GM18511 (cell line): ENCODE data around the gene GIMAP6.
"Not testable (repeated sequence)": the region's sequence is repeated elsewhere in the genome, so short reads cannot be mapped to it uniquely, and the experiment has no call there.

Experiments
- ATAC-seq: cut with Tn5 transposase; IDR thresholded peaks from one replicate; pipeline ENCODE4 v1.9.1; 2021; ENCODE audit warnings: mild to moderate bottlenecking, moderate library complexity; ENCODE audit not compliant: unreplicated experiment

The GIMAP6 gene

GRCh38 chr7:150631866-150632864 is at the start of gene GIMAP6:
Gene GIMAP6 (minus strand): TSS chr7:150632385. CDS start chr7:150630142, 2,243 bp downstream.
- ATAC-seq: peak; percentile 82

- ATAC-seq: not testable (repeated sequence)
These were observed 48.2 kb upstream of the GIMAP6 start for GRCh38 chr7:150680364-150680763.

DNA sequence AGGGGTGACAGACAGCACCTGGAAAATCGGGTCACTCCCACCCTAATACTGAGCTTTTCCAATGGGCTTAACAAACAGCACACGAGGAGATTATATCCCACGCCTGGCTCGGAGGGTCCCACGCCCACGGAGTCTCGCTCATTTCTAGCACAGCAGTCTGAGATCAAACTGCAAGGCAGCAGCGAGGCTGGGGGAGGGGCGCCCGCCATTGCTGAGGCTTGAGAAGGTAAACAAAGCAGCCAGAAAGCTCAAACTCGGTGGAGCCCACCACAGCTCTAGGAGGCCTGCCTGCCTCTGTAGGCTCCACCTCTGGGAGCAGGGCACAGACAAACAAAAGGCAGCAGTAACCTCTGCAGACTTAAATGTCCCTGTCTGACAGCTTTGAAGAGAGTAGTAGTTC is 46.4 kb upstream of the GIMAP6 start:
- not testable (repeated sequence) for ATAC-seq

- not testable (repeated sequence) for ATAC-seq
These were observed 44.7 kb upstream of the GIMAP6 start for GRCh38 chr7:150676854-150677253.

DNA sequence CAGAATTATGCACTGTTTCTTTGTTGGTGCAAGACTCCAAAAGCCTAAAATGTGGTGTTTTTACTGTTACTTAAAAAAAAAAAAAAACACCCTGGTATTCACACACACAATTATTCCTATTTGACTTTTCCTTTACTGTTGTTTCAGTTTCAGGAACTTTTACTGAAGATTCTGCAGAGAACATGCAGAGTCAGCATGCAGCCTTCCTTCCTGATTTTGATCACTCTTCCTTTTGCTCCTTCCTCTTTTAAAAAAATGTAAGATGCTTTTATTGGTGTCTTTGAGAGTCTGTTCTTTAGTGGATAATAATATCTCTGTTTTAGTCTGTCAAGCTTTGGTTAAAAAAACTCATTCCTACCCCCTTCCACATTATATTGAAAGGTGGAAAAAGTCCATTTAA is 44.1 kb upstream of the GIMAP6 start:
- ATAC-seq: not testable (repeated sequence)

- no peak for ATAC-seq
These were observed 43.5 kb upstream of the GIMAP6 start for GRCh38 chr7:150675714-150676113.

- not testable (repeated sequence) for ATAC-seq
These were observed 39.8 kb upstream of the GIMAP6 start for GRCh38 chr7:150671798-150672585.

DNA sequence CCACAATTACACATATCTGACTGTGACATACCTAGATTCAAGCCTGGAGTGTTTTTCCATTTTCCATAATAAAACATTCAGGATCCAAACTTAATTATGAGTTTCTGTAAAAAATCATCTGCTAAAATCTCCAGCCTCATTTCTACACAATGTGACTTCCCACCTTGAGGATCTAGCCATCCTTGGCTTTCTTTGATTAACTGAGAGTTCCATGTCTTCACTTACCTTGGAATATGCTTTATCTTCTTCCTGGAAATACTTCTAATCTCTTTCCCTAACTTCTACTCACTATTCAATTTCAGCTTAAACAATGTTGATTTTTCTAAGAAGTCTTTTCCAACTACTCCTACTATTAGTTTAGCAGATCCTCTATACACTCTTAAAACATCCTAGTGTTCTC is 36.8 kb upstream of the GIMAP6 start:
- ATAC-seq: no peak

GRCh38 chr7:150668472-150668911 is 36.3 kb upstream of the GIMAP6 start:
- ATAC-seq: peak; percentile 88

DNA sequence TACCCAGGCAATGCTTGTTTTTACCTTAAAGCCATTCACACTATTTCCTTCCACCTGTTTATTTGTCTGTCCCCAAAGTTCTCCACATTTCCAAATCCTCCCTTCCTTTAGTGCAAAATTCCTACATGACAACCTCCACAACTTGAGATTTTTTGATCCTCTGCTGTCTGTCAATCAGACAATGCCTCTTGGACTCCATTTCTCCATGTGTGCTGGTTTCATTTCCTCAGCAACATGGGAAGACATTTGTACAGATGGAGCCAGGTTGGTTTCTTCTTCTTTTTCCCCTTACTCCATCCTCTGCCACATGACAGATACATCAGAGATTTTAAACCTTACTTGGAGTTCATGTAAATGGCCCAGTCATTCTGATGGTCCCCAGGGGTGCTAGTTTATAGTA is 34.2 kb upstream of the GIMAP6 start:
- ATAC-seq: no peak

GRCh38 chr7:150665896-150666295 is 33.7 kb upstream of the GIMAP6 start:
- ATAC-seq: no peak

DNA sequence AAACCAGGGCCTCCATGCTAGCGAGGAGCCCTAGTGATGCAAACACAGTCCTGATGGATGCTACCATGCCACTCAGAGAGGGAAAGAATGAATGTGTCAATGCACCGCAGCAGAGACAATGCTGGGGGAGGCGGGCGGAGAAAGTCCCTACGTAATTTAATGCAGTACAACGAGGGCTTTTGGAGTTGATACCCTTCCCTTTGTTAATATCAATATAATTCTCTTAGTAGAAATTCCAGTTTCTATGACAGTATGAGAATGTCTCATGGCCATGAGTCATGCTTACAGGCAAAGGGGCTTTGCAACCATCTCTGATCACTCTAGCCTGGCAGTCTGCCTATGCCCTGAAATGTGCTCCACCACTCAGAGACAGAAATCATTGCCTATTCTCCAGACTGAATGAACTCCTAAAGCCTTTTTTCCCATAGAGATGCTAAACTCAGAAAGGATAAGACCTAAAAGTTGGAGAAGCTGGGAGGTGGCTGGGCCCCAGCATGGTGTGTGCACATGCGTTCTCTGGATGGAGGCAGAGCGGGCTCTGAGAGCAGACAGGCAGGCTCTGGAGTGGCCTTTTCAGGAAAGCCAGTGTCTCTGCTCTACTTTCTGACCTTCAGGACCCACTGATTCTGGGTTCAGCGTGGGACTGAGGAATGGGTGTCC is 33.0 kb upstream of the GIMAP6 start:
- ATAC-seq: no peak

DNA sequence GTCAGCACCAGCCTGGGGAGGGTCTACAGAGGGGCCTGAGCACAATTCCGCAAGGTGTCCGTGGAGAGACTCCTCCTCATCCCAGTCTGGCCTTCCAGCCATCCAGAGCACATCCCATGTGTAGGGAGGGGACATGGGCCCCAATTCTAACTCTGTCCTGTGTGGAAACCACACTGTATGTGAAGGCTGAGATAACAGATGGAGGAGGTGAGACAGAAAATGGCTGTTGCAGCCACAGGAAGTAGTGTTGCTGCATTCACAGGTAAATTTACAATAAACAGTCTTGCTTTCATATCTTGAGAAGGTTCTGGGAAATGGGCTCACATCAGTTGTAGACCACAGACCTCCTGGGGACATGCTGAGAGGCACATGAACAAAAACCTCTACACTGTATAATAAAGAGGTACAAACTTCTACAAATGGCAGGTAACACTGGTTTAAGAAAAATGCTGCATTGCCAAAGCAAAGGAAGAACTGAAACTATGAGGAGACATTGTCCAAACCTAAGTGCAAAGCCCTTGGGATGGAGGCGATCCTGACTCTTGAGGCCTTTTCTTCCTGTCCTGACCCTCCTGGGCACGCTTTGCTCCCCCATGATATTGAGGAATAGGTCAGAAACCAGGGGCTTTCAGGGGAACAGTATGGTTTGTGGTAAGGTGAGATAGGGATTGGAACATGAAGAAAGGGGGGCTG is 31.8 kb upstream of the GIMAP6 start:
- ATAC-seq: no peak

GRCh38 chr7:150662821-150663220 is 30.6 kb upstream of the GIMAP6 start:
- ATAC-seq: not testable (repeated sequence)

- no peak for ATAC-seq
These were observed 28.9 kb upstream of the GIMAP6 start for GRCh38 chr7:150660939-150661613.

- ATAC-seq: no peak
These were observed 25.3 kb upstream of the GIMAP6 start for GRCh38 chr7:150657526-150657925.

DNA sequence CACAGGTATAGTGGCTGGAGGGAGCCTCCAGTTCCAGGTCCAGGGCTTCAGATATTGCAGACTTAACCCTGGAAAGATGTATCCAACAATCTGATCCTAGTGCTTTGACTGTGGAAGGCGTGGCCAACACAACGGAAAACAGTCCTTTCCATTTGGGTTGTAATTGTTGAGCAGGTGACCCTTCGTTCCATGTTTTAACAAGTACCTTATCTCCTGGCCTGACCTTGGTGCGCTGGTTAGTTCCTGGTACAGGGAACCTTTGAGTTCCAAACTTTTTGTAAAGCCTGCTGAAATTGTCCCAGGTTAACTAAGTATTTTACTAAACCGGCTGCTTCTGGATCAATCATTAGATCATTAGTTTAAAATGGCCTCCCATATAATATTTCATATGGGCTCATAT is 23.9 kb upstream of the GIMAP6 start:
- no peak for ATAC-seq

DNA sequence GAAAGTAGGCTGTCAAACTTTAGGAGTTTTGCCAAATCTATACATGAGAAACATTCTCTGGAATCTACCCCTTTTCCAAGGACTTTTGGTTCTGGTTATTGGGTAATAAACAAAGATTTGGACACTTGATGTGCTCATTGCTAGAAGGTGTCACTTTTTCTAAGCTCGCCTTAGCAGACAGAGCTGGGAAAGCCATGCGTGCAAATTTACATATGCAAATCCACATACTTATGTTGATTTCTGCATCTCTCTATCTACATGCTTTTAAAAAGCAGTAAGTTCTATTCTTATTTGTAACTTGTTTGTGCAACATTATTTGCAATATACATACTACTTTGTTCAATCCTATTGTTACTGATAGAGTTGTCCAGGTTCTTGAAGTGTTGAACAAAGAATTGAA is 22.5 kb upstream of the GIMAP6 start:
- no peak for ATAC-seq

DNA sequence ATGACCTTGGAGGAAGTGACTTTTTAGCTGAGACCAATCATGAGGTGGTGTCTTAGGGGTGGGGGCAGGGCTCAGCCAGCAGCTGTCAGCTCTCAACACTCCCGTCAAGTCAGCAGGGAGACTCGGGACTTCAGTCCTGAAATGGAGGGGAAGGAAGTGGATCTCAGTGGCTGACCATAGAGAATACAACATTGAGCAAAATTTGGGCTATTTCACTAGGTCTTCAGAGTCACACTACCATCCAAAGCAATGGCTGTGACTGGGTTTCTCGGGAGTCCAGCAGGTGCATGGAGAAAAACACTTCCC is 16.8 kb upstream of the GIMAP6 start:
- no peak for ATAC-seq
